Erythroblast (primary cell): ENCODE data around the gene DMRTA2.

Experiments used
- GATA1 ChIP-seq: IDR thresholded peaks from 2 replicates; pipeline ENCODE4 v1.6.1; 2011; ENCODE audit warnings: low read depth, mild to moderate bottlenecking, control low read depth, low read length, moderate library complexity
- POLR2A ChIP-seq: IDR thresholded peaks from 2 replicates; pipeline ENCODE4 v1.6.1; 2011; ENCODE audit warnings: mild to moderate bottlenecking, low read length

GRCh38 chr1:50369008-50369634, 54.1 kb downstream of the DMRTA2 start:
- TF ChIP-seq POLR2A (no peak), GATA1 (no peak)
